Measurements from ENCODE around the gene RDH16.
"Not testable (repeated sequence)": the region's sequence is repeated elsewhere in the genome, so short reads cannot be mapped to it uniquely, and the experiment has no call there.

DNA sequence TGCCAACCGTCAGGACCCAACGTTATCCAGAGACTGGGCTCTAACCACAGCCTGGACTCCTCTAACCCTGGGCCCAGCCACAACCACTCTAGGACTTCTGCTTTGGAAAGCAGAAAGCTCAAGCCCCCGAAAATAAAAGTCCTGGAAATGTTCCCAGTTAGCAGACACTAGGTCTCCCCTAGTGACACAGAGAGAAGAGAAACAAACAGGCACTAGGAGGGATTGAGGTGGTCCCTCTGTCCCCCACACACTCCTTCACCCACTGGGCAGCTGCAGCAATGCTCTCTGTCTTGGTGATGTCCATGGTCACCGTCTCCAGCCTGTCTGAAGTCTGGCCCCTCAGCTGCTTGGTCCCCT lies 16.5 kb downstream of the RDH16 start:
- TF ChIP-seq, protein P1, sequence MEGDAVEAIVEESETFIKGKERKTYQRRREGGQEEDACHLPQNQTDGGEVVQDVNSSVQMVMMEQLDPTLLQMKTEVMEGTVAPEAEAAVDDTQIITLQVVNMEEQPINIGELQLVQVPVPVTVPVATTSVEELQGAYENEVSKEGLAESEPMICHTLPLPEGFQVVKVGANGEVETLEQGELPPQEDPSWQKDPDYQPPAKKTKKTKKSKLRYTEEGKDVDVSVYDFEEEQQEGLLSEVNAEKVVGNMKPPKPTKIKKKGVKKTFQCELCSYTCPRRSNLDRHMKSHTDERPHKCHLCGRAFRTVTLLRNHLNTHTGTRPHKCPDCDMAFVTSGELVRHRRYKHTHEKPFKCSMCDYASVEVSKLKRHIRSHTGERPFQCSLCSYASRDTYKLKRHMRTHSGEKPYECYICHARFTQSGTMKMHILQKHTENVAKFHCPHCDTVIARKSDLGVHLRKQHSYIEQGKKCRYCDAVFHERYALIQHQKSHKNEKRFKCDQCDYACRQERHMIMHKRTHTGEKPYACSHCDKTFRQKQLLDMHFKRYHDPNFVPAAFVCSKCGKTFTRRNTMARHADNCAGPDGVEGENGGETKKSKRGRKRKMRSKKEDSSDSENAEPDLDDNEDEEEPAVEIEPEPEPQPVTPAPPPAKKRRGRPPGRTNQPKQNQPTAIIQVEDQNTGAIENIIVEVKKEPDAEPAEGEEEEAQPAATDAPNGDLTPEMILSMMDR (IDR thresholded peaks at IDR 0.05; ENCODE audit: low read depth, low read length, poor library complexity, severe bottlenecking): not testable (repeated sequence)
- not testable (repeated sequence) for TF ChIP-seq EZH2phosphoT487 (IDR thresholded peaks at IDR 0.05; ENCODE audit: borderline replicate concordance, low read length)
